ENCODE data around the gene FSTL4.
A peak's percentile ranks its signal among the peaks of the same experiment; 100 is the strongest.

FSTL4 gene

GRCh38 chr5:133203317-133204305 lies 408.7 kb downstream of the FSTL4 start:
- no peak for DNase-seq (ENCODE audit: low read depth in 3 of 3, low spot score in 1 of 3)

- DNase-seq (ENCODE audit: low read depth in 3 of 3, low spot score in 1 of 3): no peak
These were observed 410.2 kb downstream of the FSTL4 start for GRCh38 chr5:133202066-133202665.

DNA sequence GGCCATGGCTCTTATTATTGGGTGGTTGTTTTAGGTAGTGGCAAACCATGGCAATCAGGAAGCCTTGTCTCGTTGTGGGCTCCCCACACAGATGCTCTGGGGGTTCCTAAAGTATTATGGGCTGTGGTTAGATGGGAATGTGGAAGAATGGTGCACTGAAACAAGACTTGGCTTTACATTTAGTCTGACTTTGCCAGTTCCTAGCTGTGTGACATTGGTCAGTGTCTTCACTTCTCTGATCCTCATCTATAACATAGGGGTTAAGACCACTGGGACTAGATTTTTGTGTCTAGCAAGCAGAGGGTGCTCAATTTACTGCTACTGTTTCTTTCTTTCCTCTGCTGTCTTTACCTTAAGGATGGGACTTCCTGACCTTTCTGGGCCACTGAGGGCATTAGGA lies 411.0 kb downstream of the FSTL4 start:
- no peak for DNase-seq (ENCODE audit: low read depth in 3 of 3, low spot score in 1 of 3)

- DNase-seq (ENCODE audit: low read depth in 3 of 3, low spot score in 1 of 3): no peak
These were observed 412.1 kb downstream of the FSTL4 start for GRCh38 chr5:133200256-133200655.

GRCh38 chr5:133199417-133200178 lies 412.7 kb downstream of the FSTL4 start:
- DNase-seq (ENCODE audit: low read depth in 3 of 3, low spot score in 1 of 3): no peak

DNA sequence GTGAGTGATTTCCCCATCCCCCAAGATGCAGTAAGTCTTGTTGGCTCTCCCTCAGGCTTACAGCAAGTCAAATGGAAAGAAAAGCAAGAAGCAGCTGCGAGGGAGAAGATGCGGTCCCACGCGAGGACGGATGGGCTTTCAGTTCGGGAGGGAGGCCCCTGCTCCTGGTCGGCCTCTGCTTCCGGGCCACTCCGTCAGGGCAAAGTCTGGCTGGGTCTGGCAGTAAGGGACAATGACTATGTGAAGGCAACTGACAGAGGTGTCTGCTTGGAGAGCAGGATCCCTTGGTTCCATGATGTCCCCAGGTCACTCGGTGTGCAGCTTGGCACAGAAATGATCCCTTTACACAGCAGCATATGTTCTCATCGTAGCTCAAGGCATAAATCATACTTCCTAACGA lies 413.8 kb downstream of the FSTL4 start:
- no peak for DNase-seq (ENCODE audit: low read depth in 3 of 3, low spot score in 1 of 3)

GRCh38 chr5:133196441-133197085 lies 415.8 kb downstream of the FSTL4 start:
- DNase-seq (ENCODE audit: low read depth in 3 of 3, low spot score in 1 of 3): no peak

- DNase-seq (ENCODE audit: low read depth in 3 of 3, low spot score in 1 of 3): no peak
These were observed 417.1 kb downstream of the FSTL4 start for GRCh38 chr5:133195250-133195649.

- no peak for DNase-seq (ENCODE audit: low read depth in 3 of 3, low spot score in 1 of 3)
These were observed 418.5 kb downstream of the FSTL4 start for GRCh38 chr5:133193794-133194193.

- DNase-seq (ENCODE audit: low read depth in 3 of 3, low spot score in 1 of 3): no peak
These were observed 419.6 kb downstream of the FSTL4 start for GRCh38 chr5:133192716-133193115.

DNA sequence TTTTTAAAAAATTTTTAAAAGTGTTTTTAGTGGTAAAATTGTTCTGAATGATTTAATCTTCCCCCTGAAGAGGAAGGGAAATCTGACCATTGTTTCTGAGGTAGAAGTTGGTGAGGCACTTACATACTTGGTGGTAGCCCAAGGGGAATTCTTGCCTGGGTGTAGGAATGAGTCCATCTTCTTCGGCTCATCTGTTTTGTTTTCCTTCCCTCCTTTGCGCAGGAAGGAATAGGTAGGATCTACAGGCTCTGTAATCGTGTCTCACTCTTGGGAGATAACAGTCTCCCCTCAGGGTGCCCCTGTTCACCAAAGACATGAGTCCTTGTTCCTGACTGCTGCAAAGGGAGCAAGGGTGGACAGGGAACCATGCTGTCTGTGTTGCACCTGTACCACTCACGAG lies 422.5 kb downstream of the FSTL4 start:
- DNase-seq (ENCODE audit: low read depth in 3 of 3, low spot score in 1 of 3): no peak

DNA sequence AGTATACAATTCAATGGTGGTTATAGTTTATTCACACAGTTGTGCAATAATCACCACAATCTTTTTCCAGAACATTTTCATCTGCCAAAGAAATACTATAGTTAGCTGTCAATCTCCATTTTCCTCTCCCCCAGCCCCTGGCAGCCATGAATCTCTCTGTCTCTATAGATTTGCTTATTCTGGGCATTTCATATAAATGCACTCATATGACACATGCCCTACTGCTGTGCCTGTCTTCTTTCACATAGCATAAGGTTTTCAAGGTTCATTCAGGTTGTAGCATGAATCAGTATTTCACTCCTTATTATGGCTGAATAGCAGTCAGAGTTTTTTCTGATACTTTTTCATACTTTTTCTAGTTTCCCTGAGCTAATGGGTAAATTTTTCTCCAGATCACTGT lies 432.9 kb downstream of the FSTL4 start:
- DNase-seq (ENCODE audit: low read depth in 3 of 3, low spot score in 1 of 3): no peak

- peak in 2 of 3 donors; percentile 36 to 41 for DNase-seq (ENCODE audit: low read depth in 3 of 3, low spot score in 1 of 3)
These were observed 441.5 kb downstream of the FSTL4 start for GRCh38 chr5:133170756-133171387.

- DNase-seq (ENCODE audit: low read depth in 3 of 3, low spot score in 1 of 3): no peak
These were observed 447.6 kb downstream of the FSTL4 start for GRCh38 chr5:133164759-133165158.

DNA sequence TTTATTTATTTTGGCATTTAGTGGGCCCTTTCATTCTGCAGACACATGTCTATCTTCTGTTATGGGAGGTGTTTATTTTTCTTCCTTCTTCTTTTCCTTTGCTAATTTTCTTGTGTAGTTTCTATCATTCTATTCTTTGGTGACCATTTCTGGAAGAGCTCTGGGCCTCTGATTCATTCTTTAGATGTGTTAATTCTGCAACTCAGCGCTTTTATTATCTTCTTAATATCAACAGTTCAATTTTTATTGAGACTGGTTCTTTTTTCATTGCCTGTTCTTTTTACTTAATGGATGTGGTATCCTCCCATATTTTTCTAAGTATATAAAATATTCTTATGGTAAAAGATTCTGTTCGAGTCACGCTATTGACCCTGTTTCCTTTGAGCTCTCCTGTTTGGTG lies 448.5 kb downstream of the FSTL4 start:
- DNase-seq (ENCODE audit: low read depth in 3 of 3, low spot score in 1 of 3): no peak

GRCh38 chr5:133159543-133159942 lies 452.8 kb downstream of the FSTL4 start:
- DNase-seq (ENCODE audit: low read depth in 3 of 3, low spot score in 1 of 3): no peak

DNA sequence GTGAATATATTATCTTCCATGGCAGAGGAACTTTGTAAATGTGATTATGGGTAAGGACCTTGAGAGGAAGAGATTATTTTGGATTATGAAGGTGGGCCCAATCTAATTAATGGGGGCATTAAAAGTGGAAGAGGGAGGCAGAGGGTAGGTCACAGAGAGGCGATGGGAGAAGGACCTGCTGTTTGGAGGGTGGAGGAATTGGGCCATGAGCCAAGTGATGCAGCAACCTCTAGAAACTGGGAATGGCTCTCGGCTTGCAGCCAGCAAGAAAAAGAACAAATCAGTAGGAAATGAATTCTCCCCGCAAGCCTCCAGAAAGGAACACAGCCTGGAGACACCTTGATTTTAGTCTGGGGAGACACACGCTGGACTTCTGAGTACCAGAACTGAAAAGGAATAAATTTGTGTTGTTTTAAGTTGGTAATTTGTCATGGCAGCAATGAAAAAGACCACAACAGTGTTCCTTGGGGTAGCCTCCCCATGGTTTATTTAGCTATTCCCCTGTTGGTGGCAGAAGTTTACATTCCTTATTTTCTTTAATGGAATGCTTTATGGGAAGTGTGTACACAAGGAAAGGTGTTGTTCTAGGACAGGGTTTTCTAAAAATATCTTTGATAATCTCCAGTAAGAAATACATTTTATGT lies 456.9 kb downstream of the FSTL4 start:
- DNase-seq (ENCODE audit: low read depth in 3 of 3, low spot score in 1 of 3): no peak

DNA sequence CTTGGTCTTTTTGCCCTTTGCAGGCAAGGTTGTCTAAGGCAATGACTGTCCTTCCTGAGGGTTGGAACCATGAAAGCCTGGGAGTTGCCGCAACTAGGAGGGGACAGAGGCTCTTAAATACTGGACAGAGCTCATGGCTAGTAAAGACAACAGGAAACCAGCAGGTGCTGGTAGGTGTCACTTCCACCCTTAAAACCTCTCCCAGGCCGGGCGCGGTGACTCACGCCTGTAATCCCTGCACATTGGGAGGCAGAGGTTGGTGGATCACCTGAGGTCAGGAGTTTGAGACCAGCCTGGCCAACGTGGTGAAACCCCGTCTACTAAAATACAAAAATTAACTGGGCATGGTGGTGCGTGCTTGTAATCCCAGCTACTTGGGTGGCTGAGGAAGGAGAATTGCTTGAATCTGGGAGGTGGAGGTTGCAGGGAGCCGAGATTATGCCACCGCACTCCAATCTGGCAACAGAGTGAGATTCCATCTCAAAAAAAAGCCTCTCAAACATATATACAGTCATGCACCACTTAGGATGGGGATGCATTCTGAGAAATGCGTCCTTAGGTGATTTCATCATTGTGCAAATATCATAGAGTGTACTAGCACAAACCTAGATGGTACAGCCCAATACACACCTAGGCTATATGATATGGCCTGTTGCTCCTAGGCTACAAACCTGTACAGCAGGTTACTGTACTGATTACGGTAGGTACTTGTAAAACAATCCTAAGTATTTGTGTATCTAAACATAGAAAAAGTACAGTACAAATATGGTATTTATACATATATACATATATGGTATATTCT lies 457.9 kb downstream of the FSTL4 start:
- no peak for DNase-seq (ENCODE audit: low read depth in 3 of 3, low spot score in 1 of 3)

DNA sequence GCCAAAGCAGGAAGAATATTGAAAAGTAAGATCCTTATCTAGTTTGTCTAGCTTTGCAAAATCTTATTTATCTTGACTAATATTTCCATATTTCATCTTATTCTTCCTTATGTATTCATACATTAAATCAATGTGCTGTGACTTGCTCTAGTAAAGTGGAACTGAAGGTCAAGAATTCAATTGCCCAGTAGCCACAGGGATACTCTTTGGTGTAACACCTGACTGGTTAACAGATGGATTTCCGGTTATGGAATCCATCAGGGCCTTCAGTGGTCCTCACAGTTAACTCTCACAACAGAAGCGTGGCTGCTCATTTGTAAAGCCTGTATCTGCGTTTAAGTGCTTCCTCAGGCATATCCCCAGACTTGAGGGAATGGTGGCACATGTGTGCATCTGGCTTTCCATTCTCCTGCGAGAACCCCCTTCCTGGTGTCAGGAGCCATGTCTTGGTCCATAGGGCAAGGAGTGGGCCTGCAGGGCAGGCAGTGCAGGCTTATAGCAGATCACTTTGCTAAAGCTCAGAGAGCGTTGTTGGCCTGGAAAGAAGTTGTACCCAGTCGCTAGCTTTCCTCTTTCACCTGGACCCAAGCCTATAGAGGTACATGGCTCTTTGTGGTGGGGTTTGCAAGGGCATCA lies 461.3 kb downstream of the FSTL4 start:
- DNase-seq (ENCODE audit: low read depth in 3 of 3, low spot score in 1 of 3): no peak
